Uterus (tissue), 4 donors: ENCODE results near the gene ROCK1. TPM values are rescaled to one million over a fixed set of nuclear protein-coding genes. Genes with fewer than 3 reads are reported as not detected.

ENCODE experiments used
- DNase-seq, 2 donors: peaks; one replicate each; pipeline ENCODE4 v3.0.0-alpha.2; 2019 to 2020
- H3K27ac ChIP-seq, 2 donors: fragments of 200-600 bp; sonication (generic); 1 replicate in 1 of 2; 2 replicates in 1 of 2; pipeline ENCODE4 v1.5.1; 2016 to 2018
- H3K27me3 ChIP-seq, 2 donors: fragments of 200-600 bp; sonication (generic); one replicate each; pipeline ENCODE4 v1.5.1; 2018 to 2019; ENCODE audit warnings: control low read depth in 1 of 2
- H3K36me3 ChIP-seq, 2 donors: fragments of 200-600 bp; sonication (generic); one replicate each; pipeline ENCODE4 v1.5.1; 2019; ENCODE audit warnings: control low read depth in 1 of 2
- H3K4me1 ChIP-seq, 2 donors: fragments of 200-600 bp; sonication (generic); one replicate each; pipeline ENCODE4 v1.5.1; 2018 to 2019; ENCODE audit warnings: control low read depth in 1 of 2
- H3K4me3 ChIP-seq, 2 donors: fragments of 200-600 bp; sonication (generic); 1 replicate in 1 of 2; 2 replicates in 1 of 2; pipeline ENCODE4 v1.5.1; 2018 to 2019; ENCODE audit warnings: mild to moderate bottlenecking in 1 of 2
- H3K9me3 ChIP-seq, 2 donors: fragments of 200-600 bp; sonication (generic); one replicate each; pipeline ENCODE4 v1.5.1; 2019; ENCODE audit warnings: control low read depth in 1 of 2
- POLR2A ChIP-seq, 2 donors: fragments of 450-650 bp; IDR thresholded peaks; one replicate each; pipeline ENCODE4 v1.6.1; 2016; ENCODE audit warnings: antibody characterized with exemption in 2 of 2, mild to moderate bottlenecking in 1 of 2, moderate library complexity in 1 of 2
- intact Hi-C: fragments of 100-400 bp; cut with DNase I; formaldehyde crosslinking; loops from one replicate; pipeline ENCODE4 v1.15.1; 2023; ENCODE audit warnings: low total_unique reads
- total RNA-seq, 4 donors: library from RNA; depleted of rRNA in 3 of 4; stranded (reverse); fragments of >200 nt in 3 of 4; gene quantifications; one replicate each; pipeline versions ENCODE4 v1.1.0 to v1.2.4, GENCODE V29; 2014 to 2023
- TF ChIP-seq, protein P1 (sequence below), 4 experiments: fragments of 200-600 bp in 2 of 4; fragments of 450-650 bp in 2 of 4; sonication (generic) in 2 of 4; IDR thresholded peaks; one replicate each; pipeline ENCODE4 v1.5.1; 2016 to 2019; ENCODE audit warnings: antibody characterized with exemption in 4 of 4, mild to moderate bottlenecking in 2 of 4, moderate library complexity in 1 of 4
- donor health status: DM: yes; HTN: yes; CAD: no.

Gene ROCK1
- total RNA-seq, 4 donors from 2014 or later: 25.6 to 93.8 (median 52.7) TPM

GRCh38 chr18:21085579-21086166 is 25.9 kb downstream of the ROCK1 start:
- Histone ChIP-seq H3K4me3 (no peak overlapping the region), H3K27me3 (no peaks in the 10 kb centered on the region), H3K36me3 (no peaks in the 10 kb centered on the region), H3K27ac (no peak overlapping the region), H3K9me3 (no peaks in the 10 kb centered on the region), H3K4me1 (peaks cover 0 to 3% of the 10 kb centered on the region in 2 donors)
- TF ChIP-seq, protein P1, sequence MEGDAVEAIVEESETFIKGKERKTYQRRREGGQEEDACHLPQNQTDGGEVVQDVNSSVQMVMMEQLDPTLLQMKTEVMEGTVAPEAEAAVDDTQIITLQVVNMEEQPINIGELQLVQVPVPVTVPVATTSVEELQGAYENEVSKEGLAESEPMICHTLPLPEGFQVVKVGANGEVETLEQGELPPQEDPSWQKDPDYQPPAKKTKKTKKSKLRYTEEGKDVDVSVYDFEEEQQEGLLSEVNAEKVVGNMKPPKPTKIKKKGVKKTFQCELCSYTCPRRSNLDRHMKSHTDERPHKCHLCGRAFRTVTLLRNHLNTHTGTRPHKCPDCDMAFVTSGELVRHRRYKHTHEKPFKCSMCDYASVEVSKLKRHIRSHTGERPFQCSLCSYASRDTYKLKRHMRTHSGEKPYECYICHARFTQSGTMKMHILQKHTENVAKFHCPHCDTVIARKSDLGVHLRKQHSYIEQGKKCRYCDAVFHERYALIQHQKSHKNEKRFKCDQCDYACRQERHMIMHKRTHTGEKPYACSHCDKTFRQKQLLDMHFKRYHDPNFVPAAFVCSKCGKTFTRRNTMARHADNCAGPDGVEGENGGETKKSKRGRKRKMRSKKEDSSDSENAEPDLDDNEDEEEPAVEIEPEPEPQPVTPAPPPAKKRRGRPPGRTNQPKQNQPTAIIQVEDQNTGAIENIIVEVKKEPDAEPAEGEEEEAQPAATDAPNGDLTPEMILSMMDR (IDR thresholded peaks at IDR 0.05): no peak
- TF ChIP-seq POLR2A (IDR thresholded peaks at IDR 0.05): no peak
- no peak for DNase-seq
- intact Hi-C loops: no loop called here

GRCh38 chr18:21084511-21085078 is 27.0 kb downstream of the ROCK1 start:
- Histone ChIP-seq H3K27ac (no peak overlapping the region), H3K36me3 (no peaks in the 10 kb centered on the region), H3K4me3 (no peak overlapping the region), H3K4me1 (peaks cover 0 to 3% of the 10 kb centered on the region in 2 donors), H3K27me3 (no peaks in the 10 kb centered on the region), H3K9me3 (no peaks in the 10 kb centered on the region)
- TF ChIP-seq, protein P1 (IDR thresholded peaks at IDR 0.05): no peak
- TF ChIP-seq POLR2A (IDR thresholded peaks at IDR 0.05): no peak
- no peak for DNase-seq
- intact Hi-C loops: no loop called here

- intact Hi-C loops: no loop called here
- no peak overlapping the region for H3K4me3 ChIP-seq
- H3K27ac ChIP-seq: no peak overlapping the region
- no peaks in the 10 kb centered on the region for H3K27me3 ChIP-seq
- TF ChIP-seq POLR2A (IDR thresholded peaks at IDR 0.05): no peak
- TF ChIP-seq, protein P1 (IDR thresholded peaks at IDR 0.05): no peak
- DNase-seq: no peak
- peaks cover 0 to 3% of the 10 kb centered on the region in 2 donors for H3K4me1 ChIP-seq
- no peaks in the 10 kb centered on the region for H3K36me3 ChIP-seq
- H3K9me3 ChIP-seq: no peaks in the 10 kb centered on the region
Observed at GRCh38 chr18:21083017-21083416, 28.6 kb downstream of the ROCK1 start.

GRCh38 chr18:21081426-21081825 is 30.2 kb downstream of the ROCK1 start:
- no peak for DNase-seq
- Histone ChIP-seq H3K9me3 (no peaks in the 10 kb centered on the region), H3K27me3 (no peaks in the 10 kb centered on the region), H3K36me3 (no peaks in the 10 kb centered on the region), H3K4me1 (peaks cover 0 to 1% of the 10 kb centered on the region in 2 donors), H3K27ac (no peak overlapping the region), H3K4me3 (no peak overlapping the region)
- TF ChIP-seq, protein P1 (IDR thresholded peaks at IDR 0.05): no peak
- TF ChIP-seq POLR2A (IDR thresholded peaks at IDR 0.05): no peak
- intact Hi-C loops: no loop called here

DNA sequence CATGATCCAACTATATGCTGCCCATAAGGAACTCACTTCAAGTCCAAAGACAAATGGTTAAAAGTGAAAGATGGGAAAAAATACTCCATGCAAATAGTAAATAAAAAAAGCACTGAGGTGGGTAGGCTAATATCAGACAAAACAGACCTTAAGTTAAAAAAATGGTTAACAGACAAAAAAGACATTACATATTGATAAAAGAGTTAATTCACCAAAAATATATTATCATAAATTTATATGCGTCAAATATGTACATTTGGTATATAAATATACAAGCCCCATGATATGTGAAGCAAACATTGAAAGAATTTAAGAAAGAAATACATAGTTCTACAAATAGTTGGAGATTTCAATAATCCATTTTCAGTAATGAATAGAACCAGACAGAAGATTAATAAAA is 31.0 kb downstream of the ROCK1 start:
- DNase-seq: no peak
- H3K9me3 ChIP-seq: no peaks in the 10 kb centered on the region
- no peak overlapping the region for H3K4me3 ChIP-seq
- no peak for TF ChIP-seq POLR2A (IDR thresholded peaks at IDR 0.05)
- TF ChIP-seq, protein P1 (IDR thresholded peaks at IDR 0.05): no peak
- no peaks in the 10 kb centered on the region for H3K4me1 ChIP-seq
- no peaks in the 10 kb centered on the region for H3K27me3 ChIP-seq
- H3K27ac ChIP-seq: no peak overlapping the region
- H3K36me3 ChIP-seq: no peaks in the 10 kb centered on the region
- intact Hi-C loops: no loop called here
